OCI-LY3 (cell line): ENCODE data around the gene ZNF283.

Experiments used
- EZH2phosphoT487 ChIP-seq: fragments of 200-600 bp; shearing (Covaris generic); IDR thresholded peaks from 2 replicates; pipeline ENCODE4 v1.6.1; 2018; ENCODE audit warnings: antibody characterized with exemption, mixed run types, low read depth
- TF ChIP-seq, protein P1 (sequence below): fragments of 200-600, 300-600 bp; sonication (generic); IDR thresholded peaks from 2 replicates; pipeline ENCODE4 v1.5.1; 2014; ENCODE audit warnings: antibody characterized with exemption, low read length, low read depth

DNA sequence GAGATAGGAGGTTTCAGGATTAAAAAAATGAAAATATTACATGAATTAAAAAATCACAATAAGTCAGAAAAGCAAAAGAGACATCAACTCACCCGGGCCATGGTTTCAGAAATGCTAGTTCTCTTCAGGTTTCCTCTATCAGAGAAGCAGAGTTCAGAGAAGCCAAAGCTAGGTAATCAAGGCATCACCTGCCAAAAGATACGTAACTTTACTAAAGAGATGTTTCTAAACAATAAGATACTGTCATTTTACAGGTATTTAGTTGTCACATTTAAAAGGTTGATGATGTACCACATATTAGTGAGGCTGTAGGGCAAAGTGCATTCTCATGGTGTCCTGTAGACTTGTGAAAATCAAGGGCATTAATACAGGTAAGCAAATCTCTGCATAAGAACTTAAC is 56.7 kb downstream of the ZNF283 start, which contains the start of gene ZNF404:
- TF ChIP-seq, protein P1, sequence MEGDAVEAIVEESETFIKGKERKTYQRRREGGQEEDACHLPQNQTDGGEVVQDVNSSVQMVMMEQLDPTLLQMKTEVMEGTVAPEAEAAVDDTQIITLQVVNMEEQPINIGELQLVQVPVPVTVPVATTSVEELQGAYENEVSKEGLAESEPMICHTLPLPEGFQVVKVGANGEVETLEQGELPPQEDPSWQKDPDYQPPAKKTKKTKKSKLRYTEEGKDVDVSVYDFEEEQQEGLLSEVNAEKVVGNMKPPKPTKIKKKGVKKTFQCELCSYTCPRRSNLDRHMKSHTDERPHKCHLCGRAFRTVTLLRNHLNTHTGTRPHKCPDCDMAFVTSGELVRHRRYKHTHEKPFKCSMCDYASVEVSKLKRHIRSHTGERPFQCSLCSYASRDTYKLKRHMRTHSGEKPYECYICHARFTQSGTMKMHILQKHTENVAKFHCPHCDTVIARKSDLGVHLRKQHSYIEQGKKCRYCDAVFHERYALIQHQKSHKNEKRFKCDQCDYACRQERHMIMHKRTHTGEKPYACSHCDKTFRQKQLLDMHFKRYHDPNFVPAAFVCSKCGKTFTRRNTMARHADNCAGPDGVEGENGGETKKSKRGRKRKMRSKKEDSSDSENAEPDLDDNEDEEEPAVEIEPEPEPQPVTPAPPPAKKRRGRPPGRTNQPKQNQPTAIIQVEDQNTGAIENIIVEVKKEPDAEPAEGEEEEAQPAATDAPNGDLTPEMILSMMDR: no peak
- no peak for TF ChIP-seq EZH2phosphoT487
